Femur (tissue), 1 donor: Measurements from ENCODE around the gene INPP4B.
A peak's percentile ranks its signal among the peaks of the same experiment; 100 is the strongest.

Source experiments
- DNase-seq: peaks from one replicate; pipeline ENCODE4 v3.0.0-alpha.2; 2017

Gene INPP4B

DNA sequence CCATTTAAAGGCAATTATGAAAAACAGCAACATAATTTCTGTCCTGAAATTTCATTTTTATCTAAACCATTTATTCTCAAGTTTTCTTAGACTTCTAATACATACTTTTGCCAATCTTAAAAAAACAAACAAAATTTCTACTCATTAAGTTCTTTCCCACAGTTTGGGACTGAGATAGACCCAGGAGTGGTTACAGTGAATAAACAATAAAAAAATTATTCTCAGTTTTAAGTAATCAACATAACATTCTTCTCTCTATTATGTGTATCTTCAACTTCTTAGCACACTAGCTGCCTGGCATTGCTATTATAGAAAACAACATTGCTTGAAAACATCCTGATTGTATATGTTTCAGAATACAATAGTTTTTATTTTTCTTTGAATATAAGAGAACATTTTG is 676.9 kb downstream of the INPP4B start:
- no peak for DNase-seq

DNA sequence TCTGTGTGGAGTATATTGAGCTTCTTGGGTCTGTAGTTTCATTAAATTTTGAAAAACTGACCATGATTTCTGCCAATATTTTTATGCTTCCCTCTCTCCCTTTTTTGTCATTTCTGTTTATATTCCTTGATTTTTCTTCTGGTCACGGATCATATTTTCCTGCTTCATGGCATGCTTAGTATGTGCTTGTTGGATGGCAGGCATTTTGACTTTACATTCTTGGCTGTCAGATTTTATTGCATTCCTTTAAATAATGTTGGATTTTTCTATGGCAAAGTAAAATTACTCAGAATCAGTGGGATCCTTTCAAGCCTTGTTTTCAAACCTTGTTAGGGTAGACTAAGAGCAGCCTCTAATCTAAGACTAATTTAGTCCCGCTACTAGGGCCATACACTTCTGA is 677.9 kb downstream of the INPP4B start:
- no peak for DNase-seq

DNA sequence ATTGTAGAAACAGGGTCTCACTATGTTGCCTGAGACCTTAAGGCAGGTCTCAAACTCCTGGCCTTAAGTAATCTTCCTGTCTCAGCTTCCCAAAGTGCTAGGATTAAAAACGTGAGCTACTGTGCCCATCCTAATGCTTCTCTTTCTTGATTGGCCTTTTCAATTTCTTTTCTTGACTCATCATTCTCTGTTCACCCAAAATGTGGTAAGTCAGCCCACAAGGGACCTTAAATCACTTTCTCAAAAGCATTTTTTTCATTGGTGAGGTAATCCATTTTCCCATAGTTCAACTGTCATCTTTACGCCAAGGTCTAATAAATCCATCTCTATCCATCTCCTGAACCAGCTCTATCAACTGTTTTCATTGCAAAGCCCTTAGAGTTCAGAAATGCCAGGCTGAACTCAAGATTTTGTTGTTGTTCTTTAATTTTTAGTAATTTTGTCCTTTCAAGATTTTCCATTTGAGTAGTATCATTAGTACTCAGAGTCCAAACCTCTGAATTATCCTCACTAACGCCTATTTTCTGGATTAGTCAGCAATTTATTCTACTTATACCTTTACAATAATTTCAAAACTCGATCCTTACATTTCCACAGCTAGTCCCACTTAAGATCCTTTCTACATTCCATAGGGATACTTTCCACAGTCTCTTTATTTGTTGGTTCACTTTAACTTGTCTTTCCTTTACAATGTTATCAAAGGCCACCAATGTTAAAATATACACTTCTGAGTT is 681.2 kb downstream of the INPP4B start:
- DNase-seq, result no peak

DNA sequence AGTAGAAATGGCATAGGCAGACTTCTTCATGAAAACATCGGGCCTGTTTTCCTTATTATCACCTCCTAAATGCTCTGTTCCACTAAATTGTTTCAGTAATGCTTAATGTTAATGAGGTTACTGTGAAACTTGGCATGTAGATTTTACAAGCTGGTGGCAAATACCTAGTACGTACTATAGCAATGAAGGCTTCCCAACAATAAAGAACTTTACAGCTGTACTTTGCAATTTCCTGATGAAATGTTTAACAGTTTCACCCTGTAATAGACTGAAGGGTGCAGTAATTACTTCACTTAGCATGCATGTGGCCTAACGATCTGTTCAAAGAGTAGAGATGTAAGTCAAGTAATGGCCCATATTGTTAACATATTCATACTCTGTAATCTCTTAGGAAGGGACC is 685.0 kb downstream of the INPP4B start:
- no peak for DNase-seq

DNA sequence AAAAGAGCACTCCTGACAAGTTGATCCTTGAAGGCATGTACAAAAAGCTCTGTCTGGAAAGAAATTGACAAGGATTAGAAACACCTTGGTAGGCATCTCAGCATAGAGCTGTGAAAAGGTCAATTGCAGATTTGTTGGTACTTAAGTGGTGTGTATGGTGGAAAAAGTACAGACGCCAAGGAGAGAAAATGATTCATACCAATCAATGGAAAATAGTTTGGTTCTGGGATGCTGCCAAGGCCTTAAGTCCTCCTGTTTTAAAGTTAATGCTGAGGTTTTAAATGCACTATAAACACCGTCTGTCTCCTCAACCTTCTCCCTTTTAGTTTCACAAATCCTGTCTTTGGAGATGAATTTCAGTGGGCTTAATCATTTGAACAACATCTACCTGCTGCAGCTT is 685.6 kb downstream of the INPP4B start:
- DNase-seq, result no peak

DNA sequence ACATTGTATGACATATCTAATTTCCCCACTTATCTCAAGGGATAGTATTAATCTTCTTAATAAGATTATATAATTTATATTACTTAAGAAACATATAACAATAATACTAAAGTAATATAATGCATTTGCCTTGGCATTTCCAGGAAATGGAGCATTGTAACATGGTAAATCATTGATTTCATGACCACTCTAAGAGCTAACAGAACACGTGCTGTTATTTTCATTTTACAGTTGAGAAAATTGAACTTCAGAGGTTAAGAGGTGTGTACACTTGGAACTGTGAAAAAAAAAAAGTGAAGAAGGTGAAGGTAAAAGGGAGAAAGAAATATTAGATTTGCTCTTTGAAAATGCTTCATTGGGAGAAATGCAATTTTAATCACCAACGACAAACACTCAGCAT is 687.1 kb downstream of the INPP4B start:
- no peak for DNase-seq

DNA sequence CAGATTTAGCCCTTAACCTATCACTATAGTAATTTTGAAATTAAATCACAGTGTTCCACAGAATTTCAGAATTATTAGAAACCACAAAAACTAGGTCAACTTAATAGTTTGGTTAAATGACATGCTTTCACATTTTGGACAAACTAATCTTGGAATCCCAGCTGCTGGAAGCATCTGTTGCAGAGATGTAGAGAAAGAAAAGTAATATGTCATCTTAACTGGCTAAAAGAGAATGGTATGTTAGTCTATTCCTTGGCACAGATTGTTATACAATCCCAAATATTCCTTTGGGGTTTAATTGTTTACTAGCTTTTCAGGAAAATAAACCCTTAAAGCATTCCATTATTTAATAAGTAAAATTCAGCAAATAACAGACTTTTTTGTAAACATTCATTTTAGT is 689.8 kb downstream of the INPP4B start:
- no peak for DNase-seq

DNA sequence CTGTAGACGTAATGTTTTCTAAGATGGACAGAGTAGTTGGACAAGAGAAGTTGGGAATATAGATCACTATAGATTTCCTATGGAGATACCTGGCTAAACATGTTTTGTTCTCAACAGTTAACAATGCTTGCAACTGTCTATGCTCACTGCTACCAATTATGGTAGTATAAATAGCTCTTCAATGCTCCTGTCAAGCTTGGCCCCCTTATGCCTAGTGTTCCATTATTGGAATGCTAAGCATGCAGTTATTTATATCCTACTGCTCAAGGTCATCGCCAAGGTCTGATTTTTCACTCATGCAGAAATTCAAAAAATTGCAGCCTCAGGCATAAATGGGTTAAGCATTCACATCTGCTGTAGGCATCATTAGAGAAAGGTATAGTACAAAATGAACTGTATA is 690.8 kb downstream of the INPP4B start:
- no peak for DNase-seq

DNA sequence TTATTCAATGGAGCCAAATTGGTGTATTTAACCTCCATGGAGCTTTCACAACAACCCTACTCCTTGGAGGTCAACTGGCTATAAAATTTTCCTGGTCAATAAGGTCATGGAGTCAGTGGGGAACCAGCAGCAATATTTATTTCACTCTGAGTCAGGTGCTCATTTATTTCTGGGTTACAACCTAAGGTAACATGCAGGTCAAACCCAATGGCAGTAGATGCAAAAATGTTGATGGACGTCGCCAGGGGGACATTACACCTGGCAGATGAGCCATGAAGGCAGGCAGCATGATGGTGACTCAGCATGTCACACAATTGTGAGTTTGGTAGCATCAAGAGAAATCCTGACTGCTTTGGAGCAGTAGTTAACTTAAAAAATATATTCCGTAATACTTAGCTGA is 695.6 kb downstream of the INPP4B start:
- DNase-seq, result no peak

DNA sequence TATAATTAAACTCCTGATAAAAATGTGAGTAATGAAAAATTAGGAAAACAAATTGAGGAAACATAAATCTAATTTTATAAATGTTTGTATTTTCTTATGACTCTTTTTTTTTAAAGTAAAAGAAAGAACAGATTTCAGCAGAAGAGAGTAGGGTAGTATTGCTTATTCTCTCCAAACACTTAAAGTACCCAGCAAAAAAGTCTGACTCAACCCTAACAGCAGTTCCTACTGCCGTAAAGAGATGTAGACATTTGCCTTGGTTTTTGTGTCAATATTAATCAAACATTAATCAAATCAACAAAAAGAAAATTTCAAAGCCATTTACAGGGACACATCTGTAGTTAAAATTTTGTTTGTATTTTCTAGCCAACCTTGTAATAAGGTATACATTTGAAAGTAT is 701.3 kb downstream of the INPP4B start:
- no peak for DNase-seq

DNA sequence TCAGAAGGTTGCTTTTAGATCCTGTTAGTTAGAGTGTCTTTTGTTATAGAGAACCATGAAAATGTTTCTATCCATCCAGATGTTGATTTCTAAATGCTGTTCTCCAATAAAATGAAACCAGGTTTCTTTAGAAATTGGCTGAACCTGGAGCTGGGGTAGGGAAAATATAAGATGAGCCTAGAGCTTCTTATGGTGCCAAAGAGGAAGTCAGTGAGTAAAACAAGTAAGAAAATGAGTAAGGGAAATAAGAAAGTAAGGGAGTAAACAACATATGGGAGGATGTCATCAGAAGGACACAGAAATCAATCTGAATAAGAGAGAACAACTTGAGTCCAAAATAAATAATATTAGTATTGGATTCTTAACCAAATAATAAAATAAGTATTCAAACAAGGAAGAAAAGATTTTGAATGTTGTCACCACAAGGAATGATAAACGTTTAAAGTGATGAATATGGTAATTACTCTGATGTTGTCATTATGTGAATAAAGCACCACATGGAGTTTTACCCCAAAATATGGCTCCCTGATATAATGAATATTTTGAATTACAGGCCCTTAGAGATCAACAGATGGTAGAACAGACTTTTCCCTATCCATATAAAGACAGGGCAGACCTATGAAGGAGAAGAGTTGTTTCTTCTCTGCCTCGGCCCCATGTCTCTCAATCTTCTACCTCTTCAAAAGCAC is 703.6 kb downstream of the INPP4B start:
- no peak for DNase-seq

DNA sequence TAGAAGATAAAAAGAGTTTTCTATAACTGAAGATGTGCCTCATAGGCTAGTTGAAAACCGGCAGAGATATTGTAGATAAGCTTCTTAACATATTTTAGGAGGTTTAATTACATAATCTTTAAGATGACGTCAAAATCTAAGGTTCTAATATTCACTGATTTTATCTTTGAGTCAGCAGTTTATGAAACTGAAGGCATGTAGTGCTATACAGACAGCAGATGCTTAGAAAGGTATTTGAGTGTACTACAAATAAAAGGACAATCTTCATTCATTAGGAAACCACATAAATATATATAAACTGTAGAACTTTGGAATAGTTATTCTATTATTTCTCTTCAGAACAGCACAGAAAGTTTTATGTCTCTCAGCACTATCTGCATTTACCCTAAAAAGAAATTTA is 704.9 kb downstream of the INPP4B start:
- no peak for DNase-seq

DNA sequence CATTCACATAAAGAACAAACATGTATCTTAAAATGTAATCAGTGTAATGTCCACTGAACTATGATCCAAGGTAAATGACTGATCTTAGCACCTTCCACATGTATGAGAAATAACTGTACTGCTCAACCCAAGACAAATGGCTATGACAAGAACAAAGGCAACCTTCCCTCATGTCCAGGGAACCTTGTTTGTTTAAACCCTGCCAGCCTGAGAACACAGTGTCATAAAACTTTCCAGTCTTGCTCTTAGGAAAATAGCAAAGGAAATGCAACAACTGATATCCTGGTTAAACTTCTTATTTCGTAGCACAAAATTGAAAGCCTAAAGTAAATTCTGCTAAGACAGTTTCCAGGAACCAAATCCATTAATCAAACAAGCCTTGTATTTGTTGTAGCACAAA is 715.4 kb downstream of the INPP4B start:
- DNase-seq, result no peak

DNA sequence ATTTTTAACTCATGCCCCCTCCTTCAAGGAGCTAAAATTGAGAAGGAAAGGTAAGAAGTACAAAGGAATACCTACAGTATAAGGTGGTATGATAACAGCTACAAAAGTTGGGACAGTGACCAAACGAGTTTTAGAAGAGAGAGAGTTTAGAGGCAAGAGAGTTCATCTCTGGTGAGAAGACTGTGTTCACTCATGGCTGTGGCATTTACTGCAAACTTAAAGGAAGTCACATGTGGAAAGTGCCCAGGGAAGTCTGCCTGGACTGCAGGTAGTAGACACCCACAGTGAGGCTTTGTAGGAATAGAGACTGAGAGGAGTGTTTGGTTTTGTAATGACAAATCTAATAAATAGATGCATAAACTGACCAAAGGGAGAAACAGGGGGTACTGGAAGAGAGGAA is 716.2 kb downstream of the INPP4B start:
- DNase-seq, result no peak

DNA sequence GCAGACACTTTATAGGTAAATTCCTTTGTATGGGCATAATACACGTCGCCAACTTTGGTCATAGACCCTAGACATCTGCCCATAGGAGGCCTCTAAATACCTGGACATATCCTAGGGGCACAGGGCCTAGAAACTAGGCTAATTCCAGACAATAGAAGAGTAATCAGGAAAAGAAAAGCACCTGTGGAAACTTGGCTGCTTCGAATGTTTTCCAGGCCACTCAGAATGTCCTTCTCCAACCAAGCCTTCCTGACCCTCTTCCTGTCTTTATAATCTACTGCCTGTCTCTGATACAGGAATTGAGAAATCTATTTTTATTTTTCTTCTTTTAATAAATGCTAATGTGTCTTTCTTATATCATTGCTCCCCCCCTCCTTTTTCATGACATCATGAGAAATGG is 716.6 kb downstream of the INPP4B start:
- DNase-seq, result no peak

DNA sequence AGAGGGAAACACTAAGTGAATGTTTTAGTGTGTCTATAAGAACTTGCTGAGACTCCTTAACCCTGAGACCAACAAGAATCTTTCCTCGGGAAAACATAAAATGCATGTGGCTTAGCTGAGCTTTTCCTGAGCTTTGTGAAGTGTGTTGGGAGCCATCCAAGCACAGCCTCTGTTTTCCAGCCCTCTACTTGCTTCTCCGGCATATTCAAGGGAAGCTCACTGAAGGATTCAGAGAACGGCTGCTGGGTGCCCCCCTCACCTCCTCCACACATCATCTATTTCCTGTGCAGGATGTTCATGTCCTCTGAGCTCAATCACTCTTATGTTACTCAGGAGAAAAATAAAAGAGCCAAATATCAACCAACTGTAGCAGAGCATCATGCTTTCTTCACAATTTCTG is 717.6 kb downstream of the INPP4B start:
- peak; percentile 76 for DNase-seq

DNA sequence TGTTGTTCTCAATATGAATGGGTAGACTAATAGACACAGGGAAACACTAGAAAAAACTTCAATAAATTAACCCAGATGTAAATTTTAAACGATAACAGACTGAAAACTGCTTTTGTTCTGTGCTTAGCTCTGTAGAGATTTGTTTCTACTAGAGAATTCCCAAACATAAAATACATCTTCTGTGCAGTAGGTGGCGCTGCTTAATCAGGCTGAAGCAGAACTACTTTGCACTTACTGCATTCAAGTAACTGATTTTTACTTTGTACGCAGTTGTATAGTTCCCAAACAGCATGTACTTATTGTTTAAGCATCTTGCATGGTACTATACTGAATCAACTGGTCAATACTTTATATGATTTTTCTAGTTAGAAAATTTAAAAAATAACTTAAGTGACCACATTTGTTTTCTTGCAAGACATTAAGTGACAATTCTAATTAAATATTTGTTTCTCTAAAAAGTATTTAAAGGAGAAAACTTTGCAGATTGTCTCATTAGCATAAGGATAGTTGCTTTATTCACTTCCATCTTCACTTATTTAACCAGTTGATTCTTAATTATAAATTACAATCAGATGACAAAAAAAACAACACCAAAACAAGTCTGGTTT is 719.1 kb downstream of the INPP4B start:
- DNase-seq, result peak; percentile 66

DNA sequence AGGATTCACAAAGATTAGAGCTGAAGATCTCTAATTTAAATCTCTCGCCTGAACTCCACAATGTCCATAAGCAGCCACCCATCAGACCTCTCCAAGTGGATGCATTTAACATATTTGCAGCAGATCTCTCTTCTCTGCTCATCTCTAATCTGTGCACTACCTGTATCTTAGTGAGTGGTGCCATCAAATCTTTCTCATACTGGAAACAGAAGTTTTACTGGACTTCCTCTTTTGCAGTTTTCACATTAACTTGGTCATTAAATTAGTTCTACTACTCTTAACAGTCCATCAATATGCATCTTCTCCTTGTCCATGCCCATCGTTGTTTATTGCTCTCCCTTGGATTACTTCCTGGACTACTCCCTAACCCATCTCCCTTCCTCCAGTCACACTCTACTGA is 721.2 kb downstream of the INPP4B start:
- no peak for DNase-seq

DNA sequence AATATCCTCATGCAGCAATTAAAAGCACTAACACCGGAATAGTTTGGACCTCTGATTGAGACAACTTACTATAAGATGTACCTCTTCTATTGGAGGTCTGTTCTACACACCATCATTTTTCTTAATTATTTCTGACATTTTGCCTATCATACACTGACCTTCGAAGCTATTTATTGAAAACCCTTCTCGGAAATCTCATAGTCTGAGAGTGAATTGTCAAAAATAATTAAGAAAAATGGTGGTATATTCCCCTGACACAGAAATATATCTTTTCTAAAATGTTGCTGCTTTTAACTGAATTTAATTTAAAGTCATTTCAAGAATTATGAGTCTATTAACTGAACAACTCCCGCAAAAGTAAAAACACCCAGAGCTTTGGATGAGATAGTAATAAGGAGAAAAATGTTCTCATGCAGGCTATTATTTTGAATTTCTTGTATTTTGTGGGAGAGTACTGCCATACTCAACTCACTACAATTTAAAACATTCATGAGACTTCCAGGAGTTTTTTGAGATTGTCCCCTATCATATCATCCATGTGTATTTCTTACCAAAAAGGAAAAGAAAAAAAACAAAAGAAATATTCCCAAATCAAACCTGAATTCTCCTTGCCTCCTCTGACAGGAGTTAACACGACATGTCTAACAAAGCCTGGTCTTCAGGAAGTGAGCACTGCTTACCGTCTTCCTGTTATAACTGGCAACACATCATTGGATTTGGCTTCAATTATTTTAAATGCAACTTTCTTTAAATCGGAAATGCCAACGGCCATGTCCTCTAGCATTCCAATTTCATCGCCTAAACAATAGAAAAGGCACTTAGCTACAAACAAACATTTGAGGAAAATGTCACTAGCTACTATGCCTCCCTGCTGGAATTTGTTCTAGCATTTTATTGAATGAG is 724.4 kb downstream of the INPP4B start:
- DNase-seq, result no peak

DNA sequence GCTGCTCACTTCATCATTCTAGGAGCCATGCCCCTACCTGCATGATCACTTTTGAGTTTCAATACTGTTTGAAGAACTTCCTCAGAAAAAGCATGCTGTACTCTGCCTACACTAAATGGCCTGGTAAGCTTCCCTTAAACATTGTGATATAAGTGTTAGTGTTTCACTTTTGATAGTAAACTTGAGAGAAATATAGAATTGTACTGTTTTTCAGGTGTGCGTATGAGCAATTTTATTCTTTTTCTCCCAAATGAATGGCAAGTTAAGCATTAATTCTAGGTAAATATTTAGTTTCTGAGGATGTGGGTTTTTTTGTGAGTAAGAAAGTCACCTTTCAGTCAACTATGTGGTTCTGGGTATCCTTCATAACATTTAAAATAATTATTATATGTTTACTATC is 725.2 kb downstream of the INPP4B start:
- DNase-seq, result no peak

DNA sequence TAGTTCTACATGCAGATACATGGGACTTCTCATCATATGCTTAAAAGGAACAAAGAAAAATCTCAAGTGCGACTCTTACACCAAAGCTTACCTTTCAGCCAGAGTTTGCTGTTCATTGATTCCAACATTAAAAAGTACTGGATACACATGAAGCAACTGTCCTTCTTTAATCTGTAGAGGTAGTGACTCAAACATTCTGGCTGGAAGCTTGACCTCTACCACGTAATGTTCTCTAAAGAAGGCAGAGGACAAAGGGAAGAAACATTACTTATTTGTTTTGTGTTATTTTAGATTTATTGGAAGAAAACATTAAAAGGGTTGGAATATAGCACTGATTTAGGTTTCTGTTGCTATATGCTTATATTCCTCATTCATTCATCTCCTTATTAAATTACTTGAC is 733.6 kb downstream of the INPP4B start:
- DNase-seq, result no peak

DNA sequence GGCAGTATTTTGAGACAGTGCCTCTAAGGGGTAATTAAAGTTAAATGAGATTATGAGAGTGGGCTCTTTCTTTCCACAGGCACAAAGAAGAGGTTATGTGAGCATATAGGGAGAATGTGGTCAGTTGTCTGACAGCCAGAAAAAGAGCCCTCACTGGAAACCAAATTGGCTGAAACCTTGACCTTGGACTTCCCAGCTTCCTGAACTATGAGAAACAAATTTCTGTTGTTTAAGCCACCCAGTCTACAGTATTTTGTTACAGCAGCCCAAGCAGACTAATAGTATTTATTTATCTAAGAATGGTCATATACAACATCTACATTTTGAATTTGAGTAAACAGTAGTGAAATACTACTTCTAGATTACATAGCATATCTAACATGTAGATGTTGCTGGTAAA is 736.0 kb downstream of the INPP4B start:
- no peak for DNase-seq

DNA sequence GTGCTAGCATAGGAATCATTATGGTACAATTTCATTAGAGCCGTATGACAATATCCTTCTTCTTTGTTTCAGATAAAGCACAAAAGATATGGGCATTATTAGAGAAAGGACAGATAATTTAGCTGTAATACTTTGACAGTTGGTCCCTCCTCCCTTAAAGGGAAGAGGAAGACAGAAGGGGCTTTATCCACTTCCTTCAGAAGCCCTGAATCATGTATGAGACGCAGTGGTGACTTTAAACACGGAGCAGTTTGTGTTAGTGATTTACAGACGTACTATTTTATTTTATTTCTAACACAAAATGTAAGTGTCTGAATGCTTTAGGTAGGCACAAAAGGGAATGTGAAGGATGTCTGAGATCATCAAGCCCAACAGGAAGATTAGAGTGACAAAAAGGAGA is 742.1 kb downstream of the INPP4B start:
- DNase-seq, result no peak
